ENCODE measurements around the gene TSPYL1.
"Not testable (repeated sequence)": the region's sequence is repeated elsewhere in the genome, so short reads cannot be mapped to it uniquely, and the experiment has no call there.

Gene TSPYL1

DNA sequence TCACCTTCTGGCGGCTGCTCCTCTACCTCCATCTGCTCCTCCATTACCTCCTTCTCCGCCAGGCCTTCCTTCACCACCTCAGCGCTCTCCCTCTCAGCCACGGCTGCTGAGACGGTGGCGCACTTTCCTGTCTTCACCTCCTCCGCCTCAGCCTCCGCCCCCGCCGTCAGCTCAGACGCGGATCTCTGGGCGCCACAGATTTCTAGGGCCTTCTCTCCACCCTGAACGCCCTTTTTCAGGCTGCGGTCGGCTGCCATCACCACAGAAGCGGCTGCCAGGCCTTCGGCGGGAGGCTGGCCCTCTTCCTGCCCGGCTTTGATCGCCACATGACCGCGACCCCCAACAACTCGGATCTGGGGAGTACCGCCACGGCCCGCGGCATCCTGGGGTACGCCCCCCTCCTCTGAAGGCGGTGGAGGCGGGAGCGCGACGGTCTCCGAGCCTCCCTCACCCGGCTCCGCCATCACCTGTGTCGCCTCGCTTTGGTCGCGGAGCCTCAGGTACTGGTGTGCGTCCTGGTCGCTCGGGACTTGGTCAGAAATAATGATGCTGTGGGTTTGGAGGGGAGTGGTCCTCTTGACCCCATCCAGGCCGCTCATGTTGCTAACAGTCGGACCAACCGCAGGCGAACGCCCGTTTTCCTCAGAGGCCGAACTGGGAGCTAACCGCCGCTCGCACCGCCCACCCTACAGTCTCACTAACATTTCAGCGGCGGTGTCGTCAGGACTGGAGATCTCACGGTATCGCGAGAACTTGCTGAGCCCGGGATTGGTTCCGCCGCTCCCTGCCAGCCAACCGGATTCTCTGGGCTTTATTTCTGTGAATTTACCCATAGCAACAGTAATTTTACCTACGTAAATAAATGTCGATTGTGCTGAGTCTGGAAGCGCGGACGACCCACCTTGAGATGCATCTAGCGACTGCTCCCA is at the start of gene TSPYL1:
Gene TSPYL1 (minus strand): TSS at position 699 of the 929 bp plus-strand sequence. CDS start 100 bp downstream, at position 599.
- peak; percentile 94 for DNase-seq

DNA sequence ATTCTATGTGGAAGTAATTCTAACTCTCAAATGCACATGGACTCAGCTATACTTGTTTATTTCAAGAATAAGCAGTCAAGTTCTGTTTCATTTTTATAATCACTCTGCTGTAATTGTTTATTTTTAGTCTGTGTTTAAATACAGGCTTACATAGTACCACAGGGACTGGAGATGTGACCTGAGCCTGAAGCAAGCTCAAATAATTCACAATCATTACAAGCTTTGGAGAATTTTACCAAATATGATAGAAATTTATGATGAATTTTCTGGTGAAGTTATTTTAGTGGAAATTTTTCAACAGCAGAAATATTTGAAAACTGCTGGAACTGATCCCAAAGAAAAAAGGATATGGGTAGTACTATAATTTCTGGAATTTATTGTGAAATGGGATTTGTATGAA is 49.4 kb upstream of the TSPYL1 start:
- no peak for DNase-seq

DNA sequence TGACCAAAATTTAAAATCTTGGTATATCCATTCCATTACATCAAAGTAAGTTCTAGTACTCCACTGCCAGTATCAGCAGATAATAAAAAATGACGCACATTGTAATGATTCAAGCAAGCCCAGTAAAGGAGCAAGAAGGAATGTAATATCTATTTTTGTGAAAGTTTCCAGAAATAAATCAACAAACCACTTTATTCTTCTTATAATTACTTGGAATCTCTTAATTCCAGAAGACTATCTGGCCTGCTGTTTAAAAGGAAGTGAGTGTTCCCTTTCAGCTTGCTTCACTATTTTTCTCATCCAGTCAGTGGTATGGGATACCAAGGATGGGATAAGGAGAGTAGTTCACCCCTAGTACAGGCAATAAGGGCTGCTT is 48.8 kb upstream of the TSPYL1 start:
- no peak for DNase-seq

DNA sequence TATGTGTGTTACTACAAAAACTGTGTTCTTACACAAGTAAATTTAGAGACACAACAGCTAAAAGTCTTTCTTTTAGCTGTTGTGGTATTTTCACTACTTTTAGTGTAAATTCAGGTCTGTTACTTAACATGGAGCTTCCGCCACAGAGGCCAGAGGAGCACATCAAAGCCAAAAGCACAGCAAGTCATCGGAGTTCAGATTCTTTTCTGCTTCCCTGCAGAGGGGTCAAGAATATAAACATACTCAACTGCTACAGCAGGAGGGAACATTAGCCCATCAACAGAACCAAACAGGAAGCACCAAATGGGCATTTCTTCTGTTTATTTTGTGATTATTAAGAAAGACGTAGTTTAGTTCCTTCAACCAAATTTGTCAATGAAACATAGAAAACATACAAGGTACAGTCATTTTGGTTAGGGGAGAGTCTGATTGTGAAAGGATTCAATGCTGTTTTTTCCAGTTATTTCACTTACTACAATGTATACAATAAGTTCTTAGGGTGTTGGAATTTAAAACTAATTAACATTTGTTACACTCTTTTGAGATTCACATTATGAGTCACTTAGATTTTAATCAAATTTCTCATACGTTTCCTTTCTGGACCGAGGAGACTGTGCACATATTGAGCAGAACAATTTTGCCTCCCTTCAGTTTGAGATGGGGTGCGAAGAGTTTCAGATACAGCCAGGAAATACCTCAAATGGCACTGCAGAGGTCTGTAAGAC is 48.2 kb upstream of the TSPYL1 start:
- DNase-seq = no peak

DNA sequence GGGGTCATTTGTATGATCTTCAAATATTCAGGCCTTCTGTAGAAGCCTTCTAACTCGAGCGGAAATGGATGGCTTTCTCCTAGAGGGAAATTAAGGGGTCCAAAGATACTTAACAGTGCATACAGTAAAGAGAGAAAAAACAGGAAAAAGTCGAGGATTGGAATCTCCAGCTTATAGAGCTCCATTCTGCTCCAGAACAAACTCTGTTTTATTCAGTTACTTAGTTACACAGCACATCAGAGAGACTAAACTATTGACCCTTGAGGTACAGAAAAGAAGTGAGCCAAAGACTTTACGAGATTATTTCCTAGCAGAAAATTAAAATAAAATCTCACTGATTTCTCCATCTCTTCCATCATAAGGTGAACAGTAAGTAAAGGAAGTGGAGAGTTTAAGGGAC is 47.3 kb upstream of the TSPYL1 start:
- DNase-seq = no peak

DNA sequence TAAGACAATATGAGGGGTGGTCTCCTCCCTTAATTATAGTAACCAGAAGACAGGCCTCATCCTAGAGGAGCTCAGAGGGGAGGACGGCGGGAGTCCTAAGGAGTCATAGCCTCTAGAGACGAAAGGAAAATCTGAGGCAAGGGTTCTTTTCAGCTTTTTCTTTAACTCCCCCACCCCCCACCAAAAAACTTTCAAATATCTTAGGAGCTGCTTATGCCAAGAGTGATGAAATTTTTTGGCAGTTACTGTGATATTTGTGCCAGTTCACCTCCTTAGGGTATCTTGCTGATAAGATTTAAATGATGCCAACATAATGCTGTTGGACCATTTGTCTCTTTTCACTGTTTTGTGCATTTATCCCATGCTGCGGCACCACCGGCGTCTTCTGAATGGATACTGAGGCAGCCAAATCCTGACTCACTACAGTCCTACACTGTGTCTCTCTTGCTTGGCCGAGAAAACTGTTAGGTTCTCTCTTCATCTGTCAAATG is 46.5 kb upstream of the TSPYL1 start:
- DNase-seq = no peak

DNA sequence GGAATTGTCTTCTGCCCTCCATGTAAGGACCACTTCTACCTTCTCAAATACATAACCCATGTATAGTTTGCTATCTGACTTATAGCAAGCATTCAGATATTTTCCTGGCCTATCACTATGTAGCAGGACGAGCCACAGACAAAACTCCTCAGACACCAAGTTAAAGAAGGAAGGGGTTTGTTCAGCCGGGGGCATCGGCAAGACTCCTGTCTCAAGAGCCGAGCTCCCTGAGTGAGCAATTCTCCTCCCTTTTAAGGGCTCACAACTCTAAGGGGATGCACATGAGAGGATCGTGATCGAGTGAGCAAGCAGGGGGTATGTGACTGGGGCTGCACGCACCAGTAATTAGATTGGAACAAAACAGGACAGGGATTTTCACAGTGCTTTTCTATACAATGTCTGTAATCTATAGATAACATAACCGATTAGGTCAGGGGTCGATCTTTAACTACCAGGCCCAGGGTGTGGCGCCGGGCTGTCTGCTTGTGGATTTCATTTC is 46.0 kb upstream of the TSPYL1 start:
- not testable (repeated sequence) for DNase-seq

DNA sequence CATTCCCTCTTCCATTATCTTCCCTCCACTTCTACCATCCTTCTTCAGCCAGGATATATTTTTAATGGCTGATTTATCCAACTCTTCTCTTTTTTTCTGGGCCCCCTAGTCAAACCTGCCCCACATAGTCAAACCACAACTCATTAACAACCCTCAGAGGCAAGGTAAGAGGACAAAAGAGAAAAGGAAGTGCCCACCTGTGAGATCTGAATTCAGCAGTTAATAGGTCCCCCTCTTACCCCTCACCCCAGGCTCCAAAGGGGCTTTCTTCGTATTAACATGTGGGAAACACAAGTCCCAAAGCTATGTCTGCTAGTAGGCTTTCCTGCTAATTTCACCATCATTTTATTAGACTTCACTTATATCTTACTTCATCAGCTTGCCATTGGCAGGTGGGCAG is 44.1 kb upstream of the TSPYL1 start:
- DNase-seq = no peak

DNA sequence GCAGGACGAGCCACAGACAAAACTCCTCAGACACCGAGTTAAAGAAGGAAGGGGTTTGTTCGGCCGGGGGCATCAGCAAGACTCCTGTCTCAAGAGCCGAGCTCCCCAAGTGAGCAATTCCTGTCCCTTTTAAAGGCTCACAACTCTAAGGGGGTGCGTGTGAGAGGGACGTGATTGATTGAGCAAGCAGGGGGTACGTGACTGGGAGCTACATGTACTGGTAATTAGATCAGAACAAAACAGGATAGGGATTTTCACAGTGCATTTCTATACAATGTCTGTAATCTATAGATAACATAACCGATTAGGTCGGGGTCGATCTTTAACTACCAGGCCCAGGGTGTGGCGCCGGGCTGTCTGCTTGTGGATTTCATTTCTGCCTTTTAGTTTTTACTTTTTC is 42.2 kb upstream of the TSPYL1 start:
- DNase-seq = not testable (repeated sequence)

DNA sequence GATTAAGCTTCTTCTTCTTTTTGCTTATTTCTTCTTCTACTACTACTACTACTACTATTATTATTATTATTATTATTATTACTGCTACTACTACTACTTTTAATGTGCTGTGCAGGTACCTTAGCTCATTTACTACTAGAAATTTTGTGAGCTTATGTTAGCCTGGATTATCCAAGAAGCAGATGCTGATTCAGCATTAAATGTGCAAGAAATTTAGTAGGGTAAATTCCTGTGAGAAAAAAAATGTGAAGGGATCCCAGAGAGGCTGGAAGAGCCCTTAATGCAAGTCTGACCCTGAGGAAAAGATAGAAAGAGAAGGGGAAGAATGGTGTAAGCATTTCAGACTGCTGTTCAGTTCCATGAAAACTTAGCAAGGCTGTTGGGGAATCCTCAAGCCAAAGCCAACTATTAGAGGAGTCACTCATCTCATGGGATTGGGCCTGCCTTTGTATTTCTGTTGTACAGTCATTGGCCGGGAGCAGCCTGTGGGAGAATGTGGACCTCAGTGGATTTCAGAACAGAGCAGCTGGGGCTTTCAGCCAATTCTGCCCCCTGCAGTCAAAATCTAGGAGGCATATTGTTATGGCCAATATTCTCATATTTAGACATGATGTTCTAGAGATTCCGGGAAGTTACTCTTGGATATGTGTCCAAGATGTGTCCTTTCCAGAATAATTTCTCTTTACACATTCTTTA is 37.2 kb upstream of the TSPYL1 start:
- no peak for DNase-seq

DNA sequence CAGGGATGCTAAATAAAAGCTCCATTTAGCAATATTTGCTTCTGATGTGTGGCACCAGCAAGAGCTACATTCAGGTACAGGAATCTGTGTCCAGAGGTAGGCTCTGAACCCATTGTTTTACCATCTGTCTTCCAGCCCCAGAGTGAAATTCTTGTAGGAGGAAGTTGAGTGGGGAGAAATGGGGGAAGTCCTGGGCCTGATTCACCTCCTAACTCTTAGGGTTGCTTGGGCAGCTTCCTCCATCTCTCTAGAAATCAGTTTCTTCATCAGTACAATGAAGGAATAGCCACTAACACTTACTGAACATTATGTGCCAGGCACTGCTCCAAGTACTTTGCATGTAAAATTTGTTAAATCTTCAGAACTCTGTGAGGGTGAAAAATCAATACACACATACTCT is 35.1 kb upstream of the TSPYL1 start:
- DNase-seq = no peak

DNA sequence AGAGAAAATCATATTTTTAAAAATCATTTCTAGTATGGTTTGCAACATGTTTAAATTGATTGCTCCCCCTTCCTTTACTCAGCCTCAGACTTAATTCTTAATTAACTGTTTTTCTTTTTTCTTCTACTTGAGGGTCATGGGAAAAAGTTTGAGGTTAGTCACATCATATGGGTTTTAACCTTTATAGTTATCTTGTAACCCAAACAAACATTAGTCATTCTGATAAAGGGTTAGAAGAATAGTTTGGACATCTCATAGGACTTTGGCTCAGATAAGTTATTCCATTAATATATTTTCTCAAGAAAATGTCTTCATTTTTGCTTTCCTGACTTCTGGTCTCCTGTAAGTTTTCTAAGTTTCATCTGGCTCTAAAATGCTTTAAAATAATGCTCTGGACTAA is 34.5 kb upstream of the TSPYL1 start:
- no peak for DNase-seq

DNA sequence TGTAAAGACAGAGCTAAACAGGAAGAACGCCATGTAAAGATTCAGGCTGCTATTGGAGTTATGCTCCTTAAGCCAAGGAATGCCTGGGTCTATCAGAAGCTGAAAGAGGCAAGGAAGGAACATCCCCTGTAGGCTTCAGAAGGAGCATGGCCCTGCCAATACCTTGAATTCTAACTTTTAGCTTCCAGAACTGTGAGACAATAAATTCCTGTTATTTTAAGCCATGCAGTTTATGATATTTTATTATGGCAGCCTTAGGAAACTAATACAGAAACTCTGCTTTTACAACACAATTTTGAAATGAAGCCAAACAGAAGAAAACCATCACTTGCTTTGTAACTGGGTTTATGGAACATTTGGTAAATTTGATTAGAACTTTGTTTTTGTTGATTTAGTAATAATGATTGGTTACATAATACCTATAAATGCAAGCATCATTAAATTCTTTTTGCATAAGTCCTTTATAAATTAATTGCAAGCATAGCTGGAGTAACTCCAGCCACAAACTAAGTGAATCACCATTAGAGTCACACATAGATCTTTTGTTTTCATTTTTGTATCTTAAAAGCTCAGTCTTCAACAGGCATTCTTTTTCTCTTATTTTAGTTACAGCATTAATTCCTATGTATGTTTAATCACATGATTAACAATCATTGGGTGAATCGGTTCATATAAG is 33.5 kb upstream of the TSPYL1 start:
- DNase-seq = no peak

DNA sequence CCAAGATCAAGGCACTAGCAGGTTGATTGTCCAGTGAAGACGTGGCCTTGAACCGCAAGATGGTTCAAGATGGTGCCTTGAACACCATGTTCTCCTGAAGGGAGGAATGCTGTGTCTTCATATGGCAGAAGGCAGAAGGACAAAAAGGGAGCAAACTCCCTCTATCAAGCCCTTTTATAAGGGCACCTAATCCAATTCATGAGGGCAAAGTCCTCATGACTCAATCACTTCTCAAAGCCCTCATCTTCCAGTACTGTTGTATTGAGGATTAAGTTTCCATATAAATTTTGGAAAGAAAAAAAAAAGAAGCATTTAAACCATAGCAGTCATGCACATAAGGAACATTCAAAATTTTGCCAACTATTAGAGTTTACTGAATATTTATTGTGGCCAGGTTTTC is 29.9 kb upstream of the TSPYL1 start:
- no peak for DNase-seq

DNA sequence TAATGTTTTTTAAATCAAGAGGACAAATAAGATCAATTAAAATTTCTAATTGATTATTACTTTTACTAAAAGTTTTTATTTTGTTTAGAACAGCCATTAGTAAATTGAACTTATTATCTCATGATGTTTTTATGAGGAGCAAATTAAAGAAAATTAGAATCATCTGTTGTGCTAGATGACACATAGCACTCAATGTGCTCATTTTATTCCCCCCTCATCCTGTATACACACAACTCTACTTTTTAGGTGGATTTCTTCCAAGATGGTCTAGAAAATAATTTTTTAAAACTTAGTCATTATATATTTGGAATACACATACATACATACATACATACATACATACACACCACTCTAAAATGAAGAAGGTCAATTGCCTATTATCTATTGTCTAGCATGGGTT is 29.3 kb upstream of the TSPYL1 start:
- DNase-seq = no peak

DNA sequence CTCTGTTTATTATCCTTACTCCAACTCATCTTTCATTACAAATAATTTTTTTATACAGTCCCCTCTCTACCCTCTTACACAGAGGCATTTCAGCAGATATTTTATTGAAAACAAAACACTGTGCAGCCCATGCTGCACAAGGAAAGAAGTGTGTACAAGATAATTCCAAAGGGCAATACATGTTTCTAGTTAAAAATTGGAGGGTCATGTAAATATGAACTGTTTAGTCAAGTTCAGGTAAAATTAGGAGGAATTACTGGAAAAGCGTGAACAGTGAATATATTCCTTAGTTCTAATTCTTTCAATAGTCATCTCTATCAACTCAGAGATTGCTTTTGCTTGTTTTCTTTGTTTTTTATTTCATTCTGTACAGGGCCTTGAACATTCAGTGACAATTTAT is 27.9 kb upstream of the TSPYL1 start:
- DNase-seq = no peak

DNA sequence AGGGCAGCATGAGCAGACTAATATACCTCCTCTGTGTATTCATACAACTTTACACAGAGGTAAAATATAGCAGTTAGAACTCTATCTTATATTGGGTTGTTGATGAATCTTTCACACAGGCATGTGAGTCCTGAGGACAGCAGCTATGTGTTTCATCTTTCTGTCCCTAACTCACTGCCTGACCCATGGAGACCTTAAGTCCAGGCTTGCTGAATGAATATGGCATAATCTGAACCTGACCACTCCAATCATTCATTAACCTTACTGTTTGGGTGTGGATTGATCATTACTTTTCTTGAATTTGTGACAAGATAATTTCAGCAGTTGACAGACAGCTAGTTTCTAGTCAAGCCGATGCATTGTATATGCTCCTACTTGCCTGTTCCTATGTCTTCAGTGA is 27.3 kb upstream of the TSPYL1 start:
- no peak for DNase-seq

DNA sequence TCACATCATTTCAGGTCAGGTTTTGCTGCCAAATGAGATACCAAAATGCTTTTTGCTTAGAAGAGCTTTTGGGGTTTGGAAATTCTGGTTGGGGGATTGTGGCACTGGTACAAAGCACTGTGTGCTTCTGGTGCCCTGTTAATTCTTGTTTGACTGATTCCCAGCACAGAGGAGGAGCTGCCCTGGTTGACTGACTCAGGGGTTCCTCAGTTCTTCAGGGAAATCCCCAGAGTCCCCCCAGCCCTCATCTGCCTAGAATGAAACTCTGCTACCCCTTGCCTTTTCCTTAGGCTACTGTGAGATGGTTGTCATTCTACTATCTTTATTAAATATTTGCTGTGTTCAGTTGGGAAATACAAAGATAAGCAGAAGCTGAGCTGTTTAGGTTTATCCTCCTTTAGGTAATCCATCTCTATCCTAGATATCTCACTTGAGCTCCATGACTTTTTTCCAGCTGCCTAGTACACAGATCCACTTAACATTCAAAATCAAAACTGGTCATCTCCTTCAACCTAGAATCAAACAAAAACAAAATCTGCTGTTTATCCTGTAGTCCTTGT is 24.9 kb upstream of the TSPYL1 start:
- DNase-seq = no peak

DNA sequence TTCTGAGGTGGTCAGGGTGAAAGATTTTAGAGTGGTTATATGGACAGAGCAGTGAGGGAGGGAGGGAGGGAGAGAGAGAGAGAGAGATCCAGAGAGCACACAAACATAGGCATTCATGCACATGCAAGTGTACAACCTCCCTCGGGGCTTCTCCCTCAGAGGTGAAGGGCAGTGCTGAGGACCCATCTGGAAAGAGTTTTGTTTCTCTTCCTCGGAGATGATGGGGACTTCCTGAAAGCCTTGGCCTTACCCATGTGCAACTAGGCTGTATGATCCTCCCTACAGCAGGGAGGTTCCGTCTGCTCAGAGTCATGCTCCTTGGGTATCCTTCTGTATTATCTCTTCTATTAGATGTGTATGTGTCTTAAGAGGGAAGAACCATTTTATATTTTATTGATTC is 21.4 kb upstream of the TSPYL1 start:
- no peak for DNase-seq

DNA sequence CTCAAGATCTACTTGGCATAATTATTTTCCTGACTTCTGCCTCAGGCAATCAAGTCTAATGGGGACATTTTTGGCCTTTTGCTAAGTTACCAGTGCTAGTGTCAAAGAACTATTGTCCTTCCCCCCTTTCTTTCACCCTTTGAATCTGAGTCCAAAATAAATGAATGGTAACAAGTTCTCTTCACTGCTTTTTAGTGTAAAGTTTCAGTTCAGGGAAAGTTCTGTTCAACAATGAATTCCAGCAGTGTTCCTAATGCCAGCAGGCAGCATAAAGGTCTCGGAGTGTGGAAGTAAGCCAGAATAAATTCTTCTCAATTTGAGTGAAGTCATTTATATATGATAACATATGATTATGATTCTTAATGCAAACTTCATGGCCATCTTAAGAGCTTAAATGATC is 20.8 kb upstream of the TSPYL1 start:
- DNase-seq = no peak

DNA sequence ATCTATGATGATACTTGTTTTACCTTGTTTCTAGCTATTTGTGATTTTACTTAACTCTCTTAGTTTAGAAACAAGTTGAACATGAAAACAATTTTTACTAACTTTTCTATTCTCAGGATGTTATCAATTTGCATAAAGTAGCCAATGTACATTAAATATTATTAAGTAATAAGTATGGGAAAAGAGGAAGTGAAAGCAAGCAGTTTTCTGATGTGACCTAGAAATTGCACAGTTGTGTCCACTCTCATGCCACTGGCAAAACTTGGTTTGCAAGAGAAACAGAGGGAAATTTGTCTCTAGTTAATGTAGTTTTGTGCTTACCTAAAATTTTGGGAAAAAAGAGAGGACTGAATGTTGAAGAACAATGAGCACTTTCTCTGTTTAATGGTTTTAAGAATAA is 19.2 kb upstream of the TSPYL1 start:
- DNase-seq = no peak

DNA sequence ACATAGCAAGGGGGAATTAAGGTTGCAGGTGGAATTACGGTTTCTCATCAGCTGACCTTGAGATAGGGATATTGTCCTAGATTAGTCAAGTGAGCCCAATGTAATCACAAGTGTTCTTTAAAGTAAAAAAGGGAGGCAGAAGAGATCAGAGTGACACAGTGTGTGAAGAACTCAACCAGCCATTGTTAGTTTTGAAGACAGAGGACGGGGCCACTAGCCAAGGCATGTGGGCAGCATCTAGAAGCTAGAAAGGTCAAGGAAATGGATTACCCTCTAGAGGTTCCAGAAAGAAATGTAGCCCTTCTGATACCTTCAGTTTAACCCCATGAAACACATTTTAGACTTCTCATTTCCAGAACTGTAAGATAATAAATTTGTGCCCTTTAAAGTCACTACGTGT is 18.5 kb upstream of the TSPYL1 start:
- DNase-seq = no peak
